GM12892 (cell line): ENCODE measurements around the gene ATRNL1.
"Not testable (repeated sequence)": the region's sequence is repeated elsewhere in the genome, so short reads cannot be mapped to it uniquely, and the experiment has no call there.

Source experiments
- POLR2A ChIP-seq: IDR thresholded peaks from 2 replicates; pipeline ENCODE4 v1.6.1; 2011; ENCODE audit warnings: low read depth, low read length, control low read depth
- POLR2AphosphoS5 ChIP-seq: IDR thresholded peaks from 2 replicates; pipeline ENCODE4 v1.6.1; 2011; ENCODE audit warnings: low read depth, low read length, control low read depth

DNA sequence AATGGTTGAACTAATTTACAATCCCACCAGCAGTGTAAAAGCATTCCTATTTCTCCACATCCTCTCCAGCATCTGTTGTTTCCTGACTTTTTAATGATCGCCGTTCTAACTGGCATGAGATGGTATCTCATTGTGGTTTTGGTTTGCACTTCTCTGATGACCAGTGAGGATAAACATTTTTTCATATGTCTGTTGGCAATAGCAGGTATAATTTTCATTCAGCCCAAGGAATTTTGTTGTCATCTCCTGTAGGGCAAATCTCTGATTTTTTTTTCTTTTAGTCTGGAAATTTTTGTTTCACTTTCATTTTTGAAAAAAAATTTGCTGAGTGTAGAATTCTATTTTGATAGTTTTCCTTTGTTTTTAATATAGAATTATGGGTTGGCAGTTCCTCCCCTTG lies 114.1 kb downstream of the ATRNL1 start:
- not testable (repeated sequence) for TF ChIP-seq POLR2AphosphoS5, POLR2A
